HG02840 (cell line): ENCODE measurements around the gene SEL1L3.

Experiments used
- ATAC-seq: cut with Tn5 transposase; IDR thresholded peaks from one replicate; pipeline ENCODE4 v1.9.1; 2021; ENCODE audit warnings: mild to moderate bottlenecking, moderate library complexity, moderate number of reproducible peaks; ENCODE audit not compliant: unreplicated experiment, low FRiP score

SEL1L3 gene

GRCh38 chr4:25821899-25822298 lies 40.9 kb downstream of the SEL1L3 start:
- no peak for ATAC-seq

GRCh38 chr4:25821267-25821666 lies 41.5 kb downstream of the SEL1L3 start:
- ATAC-seq = no peak

GRCh38 chr4:25818876-25819275 lies 43.9 kb downstream of the SEL1L3 start:
- ATAC-seq = no peak

GRCh38 chr4:25818371-25818871 lies 44.4 kb downstream of the SEL1L3 start:
- no peak for ATAC-seq

- no peak for ATAC-seq
Measured at GRCh38 chr4:25817059-25817681, 45.6 kb downstream of the SEL1L3 start.

- no peak for ATAC-seq
Measured at GRCh38 chr4:25816591-25817058, 46.2 kb downstream of the SEL1L3 start.

- ATAC-seq = no peak
Measured at GRCh38 chr4:25815586-25815985, 47.2 kb downstream of the SEL1L3 start.

GRCh38 chr4:25814301-25815136 lies 48.3 kb downstream of the SEL1L3 start:
- no peak for ATAC-seq

- ATAC-seq = no peak
Measured at GRCh38 chr4:25813448-25814106, 49.2 kb downstream of the SEL1L3 start.

- ATAC-seq = no peak
Measured at GRCh38 chr4:25811841-25812240, 50.9 kb downstream of the SEL1L3 start.

GRCh38 chr4:25811374-25811690 lies 51.5 kb downstream of the SEL1L3 start:
- ATAC-seq = no peak

- ATAC-seq = no peak
Measured at GRCh38 chr4:25810461-25811373, 52.1 kb downstream of the SEL1L3 start.

GRCh38 chr4:25809996-25810395 lies 52.8 kb downstream of the SEL1L3 start:
- no peak for ATAC-seq

- no peak for ATAC-seq
Measured at GRCh38 chr4:25807102-25807728, 55.6 kb downstream of the SEL1L3 start.

- no peak for ATAC-seq
Measured at GRCh38 chr4:25805255-25805860, 57.4 kb downstream of the SEL1L3 start.

GRCh38 chr4:25803720-25804225 lies 59.0 kb downstream of the SEL1L3 start:
- ATAC-seq = no peak

GRCh38 chr4:25801594-25801993 lies 61.2 kb downstream of the SEL1L3 start:
- ATAC-seq = no peak

- no peak for ATAC-seq
Measured at GRCh38 chr4:25800245-25800644, 62.5 kb downstream of the SEL1L3 start.

GRCh38 chr4:25799522-25799921 lies 63.3 kb downstream of the SEL1L3 start:
- no peak for ATAC-seq
